NB4 (cell line): ENCODE results near the gene CSTPP1.

Experiments used
- DNase-seq: peaks from one replicate; pipeline ENCODE4 v3.0.0; 2010; ENCODE audit warnings: low read depth
- H3K4me3 ChIP-seq: one replicate; pipeline ENCODE4 v1.5.1; 2011; ENCODE audit warnings: mild to moderate bottlenecking, low read depth, low read length, moderate library complexity
- MYC ChIP-seq: IDR thresholded peaks from 2 replicates; pipeline ENCODE4 v1.6.1; 2011; ENCODE audit warnings: low read depth, low read length
- POLR2A ChIP-seq: IDR thresholded peaks from 2 replicates; pipeline ENCODE4 v1.6.1; 2011; ENCODE audit warnings: mild to moderate bottlenecking; ENCODE audit not compliant: insufficient read length; ENCODE audit errors: extremely low read depth
- TF ChIP-seq, protein P1 (sequence below): IDR thresholded peaks from one replicate; pipeline ENCODE4 v1.5.1; 2012; ENCODE audit warnings: low read depth, low read length
- TF ChIP-seq, protein P2 (sequence below): IDR thresholded peaks from 2 replicates; pipeline ENCODE4 v1.6.1; 2011; ENCODE audit warnings: low read depth, low read length

The CSTPP1 gene

GRCh38 chr11:47155879-47156278, 219.3 kb downstream of the CSTPP1 start:
- TF ChIP-seq, protein P1, sequence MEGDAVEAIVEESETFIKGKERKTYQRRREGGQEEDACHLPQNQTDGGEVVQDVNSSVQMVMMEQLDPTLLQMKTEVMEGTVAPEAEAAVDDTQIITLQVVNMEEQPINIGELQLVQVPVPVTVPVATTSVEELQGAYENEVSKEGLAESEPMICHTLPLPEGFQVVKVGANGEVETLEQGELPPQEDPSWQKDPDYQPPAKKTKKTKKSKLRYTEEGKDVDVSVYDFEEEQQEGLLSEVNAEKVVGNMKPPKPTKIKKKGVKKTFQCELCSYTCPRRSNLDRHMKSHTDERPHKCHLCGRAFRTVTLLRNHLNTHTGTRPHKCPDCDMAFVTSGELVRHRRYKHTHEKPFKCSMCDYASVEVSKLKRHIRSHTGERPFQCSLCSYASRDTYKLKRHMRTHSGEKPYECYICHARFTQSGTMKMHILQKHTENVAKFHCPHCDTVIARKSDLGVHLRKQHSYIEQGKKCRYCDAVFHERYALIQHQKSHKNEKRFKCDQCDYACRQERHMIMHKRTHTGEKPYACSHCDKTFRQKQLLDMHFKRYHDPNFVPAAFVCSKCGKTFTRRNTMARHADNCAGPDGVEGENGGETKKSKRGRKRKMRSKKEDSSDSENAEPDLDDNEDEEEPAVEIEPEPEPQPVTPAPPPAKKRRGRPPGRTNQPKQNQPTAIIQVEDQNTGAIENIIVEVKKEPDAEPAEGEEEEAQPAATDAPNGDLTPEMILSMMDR = no peak
- TF ChIP-seq, protein P2, sequence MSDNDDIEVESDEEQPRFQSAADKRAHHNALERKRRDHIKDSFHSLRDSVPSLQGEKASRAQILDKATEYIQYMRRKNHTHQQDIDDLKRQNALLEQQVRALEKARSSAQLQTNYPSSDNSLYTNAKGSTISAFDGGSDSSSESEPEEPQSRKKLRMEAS = no peak
- TF ChIP-seq MYC (no peak), POLR2A (no peak)
- H3K4me3 ChIP-seq = no peak overlapping the region
- DNase-seq = no peak

DNA sequence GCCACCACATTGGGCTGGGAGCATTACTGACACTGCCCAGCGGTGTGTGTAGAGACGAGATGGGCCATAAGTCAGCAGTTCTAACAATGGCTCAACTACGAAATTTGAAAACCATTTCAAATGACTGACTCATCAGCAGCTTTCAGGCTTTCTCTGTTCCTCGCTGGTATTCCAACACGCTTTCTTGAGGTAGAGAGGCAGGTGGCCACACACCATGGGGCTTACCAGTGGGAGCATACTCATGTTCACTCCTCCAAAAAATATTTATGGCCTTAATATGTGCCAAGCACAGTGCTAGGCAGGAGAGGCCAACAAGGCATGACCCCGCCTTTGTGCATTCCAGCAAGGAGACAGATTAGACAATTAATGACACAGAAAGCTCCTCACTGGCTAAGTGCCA, 219.8 kb downstream of the CSTPP1 start:
- no peak overlapping the region for H3K4me3 ChIP-seq
- TF ChIP-seq, protein P2 = no peak
- TF ChIP-seq, protein P1 = no peak
- no peak for TF ChIP-seq POLR2A
- no peak for TF ChIP-seq MYC
- DNase-seq = no peak

- TF ChIP-seq, protein P1 = no peak
- TF ChIP-seq MYC (no peak), POLR2A (no peak)
- TF ChIP-seq, protein P2 = no peak
- no peak overlapping the region for H3K4me3 ChIP-seq
- DNase-seq = no peak
These were observed 220.4 kb downstream of the CSTPP1 start for GRCh38 chr11:47156951-47157350.

GRCh38 chr11:47157805-47158204, 221.2 kb downstream of the CSTPP1 start:
- H3K4me3 ChIP-seq = no peak overlapping the region
- TF ChIP-seq POLR2A (no peak), MYC (no peak)
- TF ChIP-seq, protein P1 = no peak
- TF ChIP-seq, protein P2 = no peak
- DNase-seq = no peak

DNA sequence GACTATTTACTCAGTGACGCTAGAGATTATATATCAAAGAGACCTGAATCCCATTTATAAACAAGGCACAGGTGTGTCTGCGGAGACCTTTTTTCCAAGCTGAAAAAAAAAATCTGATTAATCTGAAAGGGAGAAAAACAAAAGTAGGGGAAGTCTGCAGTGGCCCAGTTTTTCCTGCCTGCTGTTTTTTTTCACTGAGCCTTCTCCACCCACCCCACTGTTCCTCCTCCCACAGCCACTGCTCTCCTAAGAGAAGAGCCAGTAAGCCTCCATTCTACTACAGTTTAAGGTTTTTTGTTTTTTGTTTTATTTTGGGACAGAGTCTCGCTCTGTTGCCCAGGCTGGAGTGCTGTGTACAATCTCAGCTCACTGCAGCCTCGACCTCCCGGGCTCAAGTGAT, 221.7 kb downstream of the CSTPP1 start:
- no peak overlapping the region for H3K4me3 ChIP-seq
- TF ChIP-seq, protein P1 = no peak
- TF ChIP-seq, protein P2 = no peak
- no peak for TF ChIP-seq POLR2A
- TF ChIP-seq MYC = no peak
- DNase-seq = no peak

GRCh38 chr11:47160753-47161133, 224.2 kb downstream of the CSTPP1 start:
- TF ChIP-seq, protein P2 = no peak
- no peak for TF ChIP-seq POLR2A
- TF ChIP-seq, protein P1 = no peak
- no peak for TF ChIP-seq MYC
- H3K4me3 ChIP-seq = no peak overlapping the region

More at GRCh38 chr11:47160753-47161133, 224.2 kb downstream of the CSTPP1 start:
- DNase-seq = no peak
